Small intestine (tissue), 7 donors: ENCODE results near the gene ASB14. TPM values are rescaled to one million over a fixed set of nuclear protein-coding genes. Genes with fewer than 3 reads are reported as not detected.

Experiments
- DNase-seq, 2 donors: peaks; one replicate each; pipeline versions ENCODE4 v3.0.0 to v3.0.0-alpha.2; 2013
- FAIRE-seq: peaks from 2 replicates; lab custom pipeline; 2012; peaks lifted over from hg19 to GRCh38; lab: Jason Lieb, UNC
- H3K27ac ChIP-seq, 3 donors: one replicate each; pipeline ENCODE4 v1.5.1; 2013; ENCODE audit warnings: low read length in 2 of 3, mild to moderate bottlenecking in 2 of 3, control low read depth in 1 of 3, inconsistent platforms in 1 of 3, low read depth in 1 of 3, moderate library complexity in 1 of 3
- H3K27me3 ChIP-seq, 3 donors: one replicate each; pipeline ENCODE4 v1.6.1; 2013; ENCODE audit warnings: low read length in 3 of 3, inconsistent platforms in 1 of 3; ENCODE audit not compliant: control insufficient read depth in 3 of 3, insufficient read depth in 3 of 3
- H3K36me3 ChIP-seq, 3 donors: one replicate each; pipeline ENCODE4 v1.6.1; 2013; ENCODE audit warnings: low read length in 3 of 3, inconsistent platforms in 1 of 3, low read depth in 1 of 3, mild to moderate bottlenecking in 1 of 3, moderate library complexity in 1 of 3; ENCODE audit not compliant: control insufficient read depth in 3 of 3, insufficient read depth in 2 of 3
- H3K4me1 ChIP-seq, 3 donors: one replicate each; pipeline ENCODE4 v1.6.1; 2013; ENCODE audit warnings: low read length in 2 of 3, inconsistent platforms in 1 of 3, low read depth in 1 of 3, mild to moderate bottlenecking in 1 of 3, moderate library complexity in 1 of 3; ENCODE audit not compliant: control insufficient read depth in 3 of 3, insufficient read depth in 2 of 3
- H3K4me3 ChIP-seq, 3 donors: one replicate each; pipeline ENCODE4 v1.5.1; 2013; ENCODE audit warnings: low read length in 3 of 3, control low read depth in 1 of 3, inconsistent platforms in 1 of 3, low read depth in 1 of 3, mild to moderate bottlenecking in 1 of 3, moderate library complexity in 1 of 3
- H3K9me3 ChIP-seq, 2 donors: one replicate each; pipeline ENCODE4 v1.6.1; 2013; ENCODE audit warnings: low read depth in 1 of 2, low read length in 1 of 2; ENCODE audit not compliant: control insufficient read depth in 2 of 2, insufficient read depth in 1 of 2
- WGBS, 3 donors: extraction: QIAGEN DNeasy Blood & Tissue Kit; methylation state at CpG; one replicate each; pipeline ENCODE4 v1.1.7; 2013; 5-methylcytosine and 5-hydroxymethylcytosine counted together
- polyA plus RNA-seq, 4 donors: library from polyadenylated mRNA; stranded (reverse) in 3 of 4; unstranded in 1 of 4; fragments of 200-250 nt in 3 of 4; fragments of 120-200 nt in 1 of 4; gene quantifications; one replicate each; pipeline versions ENCODE4 v1.2.1 to v1.2.3, GENCODE V29; 2013
- donor health status: healthy with polysubstance abuse.
- donor health status: control.
- donor health status: control.
- donor health status: Bipolar disorder and iron deficiency.
- donor health status: healthy.

Gene ASB14
- polyA plus RNA-seq, 4 donors, result 0.74 TPM; not detected in 3

DNA sequence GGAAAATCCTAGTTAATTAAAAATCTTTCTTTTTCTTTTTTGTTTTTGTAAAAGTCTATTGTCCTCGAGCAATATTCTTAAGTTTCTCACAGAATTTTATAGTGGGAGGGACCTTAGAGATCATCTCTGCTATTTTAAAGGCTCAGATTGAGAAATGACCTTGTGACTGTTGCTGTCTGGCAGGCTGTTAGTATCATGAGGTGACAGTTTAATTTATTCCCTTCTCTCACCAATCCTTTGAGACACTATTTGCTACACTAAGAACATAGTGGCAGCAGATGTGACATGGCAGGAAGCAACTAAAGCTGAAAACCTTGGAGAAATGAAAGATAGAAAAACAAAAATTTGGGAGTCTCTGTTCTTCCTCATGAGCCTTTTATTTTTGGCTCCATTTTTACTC is 40.1 kb downstream of the ASB14 start:
- H3K36me3 ChIP-seq, result peaks cover 0 to 26% (median 6%) of the 10 kb centered on the region in 3 donors
- no peaks in the 10 kb centered on the region for H3K9me3 ChIP-seq
- H3K27me3 ChIP-seq, result no peaks in the 10 kb centered on the region
- no peaks in the 10 kb centered on the region for H3K4me1 ChIP-seq
- FAIRE-seq, result no peak
- no peak for DNase-seq
- H3K27ac ChIP-seq, result no peak overlapping the region
- WGBS, 3 donors, result 81 to 92% (median 86%) methylated on average over 1 of the region's 1 CpG
- no peak overlapping the region for H3K4me3 ChIP-seq

DNA sequence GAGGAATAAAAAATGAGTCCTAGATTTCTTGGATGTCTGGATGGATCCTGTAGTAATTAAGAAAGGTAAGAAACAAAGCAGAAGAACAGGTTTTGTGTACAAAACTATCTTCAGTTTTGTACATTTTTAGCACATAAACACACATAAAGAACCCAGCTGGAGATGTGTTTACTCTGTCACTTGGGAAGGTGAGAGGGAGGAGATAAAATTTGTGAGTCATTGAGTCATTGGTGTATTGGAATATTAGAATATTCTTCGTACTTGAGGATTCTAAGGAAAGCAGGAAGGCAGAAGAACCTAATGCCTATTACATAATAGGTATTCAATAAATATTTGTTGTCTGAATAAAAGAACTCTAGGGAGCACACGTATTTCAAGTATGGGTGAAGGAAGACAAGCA is 47.5 kb downstream of the ASB14 start:
- no peaks in the 10 kb centered on the region for H3K9me3 ChIP-seq
- WGBS, 3 donors, result 84 to 86% (median 86%) methylated on average over 2 of the region's 2 CpGs
- H3K27ac ChIP-seq, result no peak overlapping the region
- H3K36me3 ChIP-seq, result peaks cover 0 to 23% (median 4%) of the 10 kb centered on the region in 3 donors
- DNase-seq (no peak), FAIRE-seq (no peak)
- no peaks in the 10 kb centered on the region for H3K27me3 ChIP-seq
- no peak overlapping the region for H3K4me3 ChIP-seq
- no peaks in the 10 kb centered on the region for H3K4me1 ChIP-seq

DNA sequence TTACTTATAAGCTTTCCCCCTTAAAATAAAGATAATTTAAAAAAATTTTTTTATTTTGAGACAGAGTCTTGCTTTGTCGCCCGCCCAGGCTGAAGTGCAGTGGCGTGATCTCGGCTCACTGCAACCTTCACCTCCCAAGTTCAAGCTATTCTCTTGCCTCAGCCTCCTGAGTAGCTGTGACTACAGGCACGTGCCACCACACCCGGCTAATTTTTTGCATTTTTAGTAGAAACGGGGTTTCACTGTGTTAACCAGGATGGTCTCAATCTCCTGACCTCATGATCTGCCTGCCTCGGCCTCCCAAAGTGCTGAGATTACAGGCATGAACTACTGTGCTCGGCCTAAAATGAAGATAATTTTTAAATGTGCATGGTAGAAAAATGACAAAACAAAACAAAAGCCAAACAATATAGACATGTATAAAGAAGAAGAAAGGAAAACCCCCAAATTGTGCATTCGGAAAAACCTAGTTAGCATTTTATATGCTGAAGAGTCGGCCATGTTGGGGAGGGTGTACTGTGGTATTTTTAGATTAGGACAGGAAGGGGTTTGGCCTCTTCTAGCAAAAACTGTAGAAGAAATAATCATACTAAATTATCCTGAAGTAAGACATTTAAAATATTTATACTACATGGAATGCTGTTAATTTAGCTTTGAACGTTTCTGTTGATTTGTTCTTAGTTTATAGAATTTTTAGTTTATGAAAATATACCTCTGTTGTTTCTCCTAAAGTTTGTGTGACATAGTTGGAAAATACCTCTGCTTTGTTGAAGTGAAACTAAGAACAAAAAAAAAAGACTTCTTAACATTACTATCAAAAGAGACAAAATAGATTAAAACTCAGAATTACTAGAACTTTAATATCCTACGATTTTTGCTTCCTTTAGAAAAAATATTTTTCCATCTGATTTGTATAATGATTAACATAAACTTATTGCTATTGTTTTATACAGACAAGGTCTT is 57.6 kb downstream of the ASB14 start:
- FAIRE-seq (no peak), DNase-seq (no peak)
- no peak overlapping the region for H3K4me3 ChIP-seq
- no peaks in the 10 kb centered on the region for H3K27me3 ChIP-seq
- H3K9me3 ChIP-seq, result no peaks in the 10 kb centered on the region
- peaks cover 0 to 14% (median 3%) of the 10 kb centered on the region in 3 donors for H3K36me3 ChIP-seq
- H3K4me1 ChIP-seq, result peaks cover 0 to 2% (median 0%) of the 10 kb centered on the region in 3 donors
- H3K27ac ChIP-seq, result no peak overlapping the region
- 86 to 90% (median 89%) methylated on average over 13 of the region's 13 CpGs for WGBS, 3 donors

DNA sequence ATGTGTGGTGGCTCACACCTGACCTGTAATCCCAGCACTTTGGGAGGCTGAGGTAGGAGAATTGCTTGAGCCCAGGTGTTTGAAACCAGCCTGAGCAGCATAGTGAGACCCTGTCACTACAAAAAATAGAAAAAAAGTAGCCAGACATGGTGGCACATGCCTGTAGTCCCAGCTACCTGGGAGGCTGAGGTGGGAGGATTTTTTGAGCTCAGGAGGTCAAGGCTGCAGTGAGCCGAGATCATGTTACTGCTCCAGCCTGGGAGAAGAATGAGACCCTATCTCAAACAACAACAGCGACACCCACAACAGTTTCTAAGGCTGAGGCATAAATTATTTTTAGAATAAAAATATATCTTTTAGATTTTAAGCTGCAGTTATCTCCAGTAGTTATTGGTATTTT is 58.7 kb downstream of the ASB14 start:
- FAIRE-seq (no peak), DNase-seq (no peak)
- 94 to 100% (median 95%) methylated on average over 2 of the region's 2 CpGs for WGBS, 3 donors
- Histone ChIP-seq H3K36me3 (peaks cover 0 to 11% (median 2%) of the 10 kb centered on the region in 3 donors), H3K9me3 (no peaks in the 10 kb centered on the region), H3K27ac (no peak overlapping the region), H3K4me3 (no peak overlapping the region), H3K27me3 (no peaks in the 10 kb centered on the region), H3K4me1 (peaks cover 0 to 4% (median under 1%) of the 10 kb centered on the region in 3 donors)

DNA sequence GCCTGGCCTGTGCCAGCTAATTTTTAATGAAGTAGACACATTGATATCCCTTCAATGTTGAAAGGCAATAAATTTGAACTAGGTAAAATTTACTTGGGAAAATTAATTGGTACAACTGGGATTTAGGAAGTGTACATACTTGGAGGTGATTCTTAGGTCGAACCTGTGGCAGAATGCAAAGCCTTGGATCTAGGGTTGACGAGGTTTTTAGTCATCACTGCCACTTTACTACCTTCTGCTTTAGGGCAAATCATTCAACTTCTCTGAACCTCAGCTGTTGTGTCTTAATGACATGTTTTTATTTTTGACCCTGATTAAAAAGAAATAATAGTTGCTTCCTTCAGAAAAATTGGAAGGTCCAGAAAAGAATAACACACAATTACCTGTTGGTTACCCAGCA is 62.5 kb downstream of the ASB14 start:
- WGBS, 3 donors, result 61 to 84% (median 79%) methylated on average over 2 of the region's 2 CpGs
- no peak for FAIRE-seq

DNA sequence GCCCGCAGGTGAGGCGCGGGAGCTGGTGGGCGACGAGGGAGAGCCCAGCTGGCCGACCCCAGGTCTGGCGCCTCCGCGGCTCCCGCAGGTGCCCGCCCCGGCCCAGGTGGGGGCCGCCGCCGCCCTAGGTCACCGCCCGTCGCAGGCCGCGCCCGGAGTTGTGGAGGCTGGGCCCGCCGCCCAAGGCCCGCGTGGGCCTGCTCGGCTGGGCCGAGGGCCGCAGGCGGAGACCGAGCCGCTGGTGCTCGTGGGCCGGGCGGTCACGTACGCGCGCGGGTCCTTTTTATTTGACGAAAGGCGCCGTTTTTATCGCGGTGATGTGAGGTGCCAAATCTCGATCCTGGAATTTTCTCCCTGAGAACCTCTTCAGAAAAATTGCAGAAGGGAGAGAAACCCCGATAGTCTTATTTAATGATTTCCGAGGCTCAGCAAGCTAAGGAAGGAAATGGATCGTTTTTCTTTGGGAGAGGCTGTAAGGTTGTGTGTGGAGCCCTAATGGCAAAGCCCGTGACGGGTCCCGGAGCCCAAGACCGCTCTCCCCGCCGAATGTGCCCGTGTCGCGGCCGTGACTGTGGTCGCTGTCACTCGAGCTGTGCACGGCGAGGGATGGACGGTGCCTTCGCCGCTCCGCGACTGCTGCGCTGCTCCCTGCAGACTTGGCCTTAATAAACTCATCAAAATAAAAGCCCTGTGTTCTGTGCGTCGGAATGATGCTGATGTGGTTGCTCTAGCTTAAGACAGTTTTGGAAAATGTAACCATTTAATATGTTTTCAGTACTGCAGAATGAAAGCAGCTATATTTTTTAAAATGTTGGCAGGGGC is 64.3 kb downstream of the ASB14 start:
- DNase-seq (peak; percentile 42 to 73), FAIRE-seq (no peak)
- Histone ChIP-seq H3K4me3 (peak overlapping the region; percentile 48 to 93 (median 81)), H3K9me3 (no peaks in the 10 kb centered on the region), H3K4me1 (peaks cover 2 to 7% (median 4%) of the 10 kb centered on the region in 3 donors), H3K27ac (peak overlapping the region; percentile 77 to 93 (median 89)), H3K36me3 (peaks cover 0 to 8% (median 0%) of the 10 kb centered on the region in 3 donors), H3K27me3 (no peaks in the 10 kb centered on the region)
- 0% methylated on average over 66 to 70 of the region's 70 CpGs for WGBS, 3 donors

More for the DNA sequence above, 62.5 kb downstream of the ASB14 start:
- H3K27ac ChIP-seq, result no peak overlapping the region
- peaks cover 0 to 8% (median 0%) of the 10 kb centered on the region in 3 donors for H3K36me3 ChIP-seq
- H3K9me3 ChIP-seq, result no peaks in the 10 kb centered on the region
- no peak overlapping the region for H3K4me3 ChIP-seq
- no peaks in the 10 kb centered on the region for H3K27me3 ChIP-seq
- no peak for DNase-seq
- H3K4me1 ChIP-seq, result peaks cover 2 to 7% (median 4%) of the 10 kb centered on the region in 3 donors

DNA sequence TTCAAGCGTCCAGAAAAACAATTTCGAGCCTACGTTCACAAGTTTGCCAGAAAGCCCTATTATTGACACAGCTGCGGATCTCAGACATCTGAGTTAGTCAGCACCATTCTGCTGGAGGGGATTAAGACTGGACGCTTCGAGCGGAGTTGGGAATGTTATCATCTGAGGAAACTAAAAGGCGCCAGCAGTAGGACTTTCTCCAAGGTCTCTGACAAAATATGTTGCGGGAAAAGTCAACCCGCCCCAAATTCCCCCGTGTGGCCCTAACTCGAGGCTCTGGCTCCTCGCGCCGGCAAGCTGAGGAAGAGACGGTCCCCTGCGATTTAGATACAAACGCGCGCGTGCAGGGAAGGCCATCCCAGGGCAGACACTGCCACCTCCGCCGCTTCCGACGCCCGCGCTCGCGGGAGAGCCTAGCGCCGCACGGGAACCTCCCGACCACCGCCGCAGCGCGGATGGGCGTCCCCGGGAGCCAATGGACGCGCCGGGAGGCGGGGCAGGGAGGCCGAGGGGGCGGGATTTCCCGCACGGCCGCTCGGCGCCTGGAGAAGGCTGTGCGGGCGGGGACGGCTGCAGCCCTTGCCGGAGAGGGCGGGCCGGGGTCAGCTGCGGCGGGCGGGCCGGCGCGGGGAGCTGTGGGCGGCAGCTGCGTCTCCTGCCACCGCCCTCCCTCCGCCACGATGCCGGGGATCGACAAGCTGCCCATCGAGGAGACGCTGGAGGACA is 65.1 kb downstream of the ASB14 start, which contains the start of gene APPL1:
Gene APPL1 (plus strand): TSS at position 526 of the 726 bp plus-strand sequence. CDS start 155 bp downstream, at position 681.
- 1% methylated on average over 41 to 71 of the region's 71 CpGs for WGBS, 3 donors
- H3K4me1 ChIP-seq, result peaks cover 2 to 7% (median 4%) of the 10 kb centered on the region in 3 donors
- H3K27me3 ChIP-seq, result no peaks in the 10 kb centered on the region
- H3K27ac ChIP-seq, result peak within 1 kb of the TSS; percentile 81 to 93 (median 89)
- H3K4me3 ChIP-seq, result peak within 1 kb of the TSS; percentile 48 to 93 (median 81)
- FAIRE-seq (no peak), DNase-seq (peak; percentile 89 to 97)
- peaks cover 0 to 8% (median 0%) of the 10 kb centered on the region in 3 donors for H3K36me3 ChIP-seq
- no peaks in the 10 kb centered on the region for H3K9me3 ChIP-seq
